HFFc6 (cell line): ENCODE measurements around the gene SRGAP3. TPM values are rescaled to one million over a fixed set of nuclear protein-coding genes. Genes with fewer than 3 reads are reported as not detected.

Source experiments
- DNase-seq: peaks from one replicate; pipeline ENCODE4 v3.0.0-alpha.2; 2018
- H3K27ac Mint-ChIP-seq: 2 replicates; pipeline ENCODE4 v1.8.0; 2020; ENCODE audit warnings: mild to moderate bottlenecking, mixed read lengths
- H3K27me3 Mint-ChIP-seq: 2 replicates; pipeline ENCODE4 v1.8.0; 2021; ENCODE audit warnings: mild to moderate bottlenecking, moderate library complexity, mixed read lengths; ENCODE audit not compliant: insufficient read depth
- H3K36me3 Mint-ChIP-seq: 2 replicates; pipeline ENCODE4 v1.8.0; 2021; ENCODE audit warnings: low read depth, mixed read lengths
- H3K4me1 Mint-ChIP-seq: 2 replicates; pipeline ENCODE4 v1.8.0; 2020; ENCODE audit warnings: low read depth, mixed read lengths
- H3K4me3 Mint-ChIP-seq: 2 replicates; pipeline ENCODE4 v1.8.0; 2020; ENCODE audit warnings: mild to moderate bottlenecking, moderate library complexity, mixed read lengths
- H3K9me3 Mint-ChIP-seq: 2 replicates; pipeline ENCODE4 v1.8.0; 2020; ENCODE audit warnings: mild to moderate bottlenecking, mixed read lengths
- CTCF ChIP-seq: fragments of 200-600 bp; sonication (generic); IDR thresholded peaks from 2 replicates; pipeline ENCODE4 v1.5.0; 2021; ENCODE audit warnings: antibody characterized with exemption, mild to moderate bottlenecking
- total RNA-seq, 6 experiments: library from RNA; stranded (reverse); fragmentation: NEBNext Ultra II Directional; extraction: Animal tissue kit (Norgen Biotek cat#: 25700); gene quantifications; 2 replicates in 1 of 6; 3 replicates in 5 of 6; pipeline ENCODE4 v1.2.3, GENCODE V29; 2021

The SRGAP3 gene
- total RNA-seq, 6 experiments from 2014 or later = 0.23 to 0.92 (median 0.77) TPM

- peaks cover 36% of the 10 kb centered on the region for H3K4me1 Mint-ChIP-seq
- no peak for DNase-seq
- H3K36me3 Mint-ChIP-seq = no peaks in the 10 kb centered on the region
- no peak overlapping the region for H3K4me3 Mint-ChIP-seq
- H3K27me3 Mint-ChIP-seq = peaks cover 32% of the 10 kb centered on the region
- H3K9me3 Mint-ChIP-seq = no peaks in the 10 kb centered on the region
- peak; percentile 66 for TF ChIP-seq CTCF
- H3K27ac Mint-ChIP-seq = no peak overlapping the region
Observed at GRCh38 chr3:9251055-9251786, 1.8 kb upstream of the SRGAP3 start.

GRCh38 chr3:9250236-9250635 lies 790 bp upstream of the SRGAP3 start:
- no peak for DNase-seq

GRCh38 chr3:9248522-9249271 lies 749 bp downstream of the SRGAP3 start:
- no peak overlapping the region for H3K27ac Mint-ChIP-seq
- no peak for DNase-seq
- H3K27me3 Mint-ChIP-seq = peaks cover 34% of the 10 kb centered on the region
- peaks cover 4% of the 10 kb centered on the region; the same call in 1 of the 2 replicates for H3K36me3 Mint-ChIP-seq
- peak overlapping the region; percentile 87 for H3K4me3 Mint-ChIP-seq
- TF ChIP-seq CTCF = no peak
- H3K9me3 Mint-ChIP-seq = no peaks in the 10 kb centered on the region
- H3K4me1 Mint-ChIP-seq = peaks cover 36% of the 10 kb centered on the region

More at GRCh38 chr3:9250236-9250635, 790 bp upstream of the SRGAP3 start:
- Mint-ChIP-seq H3K9me3 (no peaks in the 10 kb centered on the region), H3K4me1 (peaks cover 36% of the 10 kb centered on the region), H3K4me3 (no peak overlapping the region), H3K27ac (no peak overlapping the region), H3K36me3 (peaks cover 4% of the 10 kb centered on the region; the same call in 1 of the 2 replicates), H3K27me3 (peaks cover 35% of the 10 kb centered on the region)
- peak; percentile 30; the same call in 1 of the 2 replicates for TF ChIP-seq CTCF

- Mint-ChIP-seq H3K4me3 (peak overlapping the region; percentile 87), H3K4me1 (peaks cover 30% of the 10 kb centered on the region), H3K27ac (no peak overlapping the region), H3K36me3 (peaks cover 4% of the 10 kb centered on the region; the same call in 1 of the 2 replicates), H3K27me3 (peaks cover 37% of the 10 kb centered on the region), H3K9me3 (no peaks in the 10 kb centered on the region)
- TF ChIP-seq CTCF = no peak
- no peak for DNase-seq
Observed at GRCh38 chr3:9247941-9248521, 1.4 kb downstream of the SRGAP3 start.

GRCh38 chr3:9247361-9247940 lies 2.0 kb downstream of the SRGAP3 start:
- Mint-ChIP-seq H3K4me1 (peaks cover 30% of the 10 kb centered on the region), H3K36me3 (peaks cover 4% of the 10 kb centered on the region; the same call in 1 of the 2 replicates), H3K27ac (no peak overlapping the region), H3K27me3 (peaks cover 38% of the 10 kb centered on the region), H3K4me3 (no peak overlapping the region), H3K9me3 (no peaks in the 10 kb centered on the region)
- TF ChIP-seq CTCF = no peak
- DNase-seq = no peak
